Subcutaneous adipose tissue (tissue), 4 donors: ENCODE data around the gene MARCO. TPM values are rescaled to one million over a fixed set of nuclear protein-coding genes. Genes with fewer than 3 reads are reported as not detected.

Experiments used
- CTCF ChIP-seq: fragments of 450-650 bp; IDR thresholded peaks from one replicate; pipeline ENCODE4 v1.5.1; 2016; ENCODE audit warnings: low read depth, mild to moderate bottlenecking, control low read depth, antibody characterized with exemption, moderate library complexity
- total RNA-seq, 4 donors: library from RNA; depleted of rRNA; stranded (reverse); fragments of >200 nt; gene quantifications; one replicate each; pipeline ENCODE4 v1.1.0, GENCODE V29; 2016

MARCO gene
- total RNA-seq, 4 donors from 2014 or later = 19.6 to 84.8 (median 22.7) TPM

- TF ChIP-seq CTCF = no peak
These were observed 64.4 kb downstream of the MARCO start for GRCh38 chr2:119006441-119006840.

- no peak for TF ChIP-seq CTCF
These were observed 66.1 kb downstream of the MARCO start for GRCh38 chr2:119008108-119008507.

- no peak for TF ChIP-seq CTCF
These were observed 67.1 kb downstream of the MARCO start for GRCh38 chr2:119009110-119009509.

- no peak for TF ChIP-seq CTCF
These were observed 68.3 kb downstream of the MARCO start for GRCh38 chr2:119010336-119010735.

GRCh38 chr2:119011162-119011909 lies 69.3 kb downstream of the MARCO start:
- no peak for TF ChIP-seq CTCF

- no peak for TF ChIP-seq CTCF
These were observed 69.9 kb downstream of the MARCO start for GRCh38 chr2:119011910-119012209.

GRCh38 chr2:119012345-119013301 lies 70.6 kb downstream of the MARCO start:
- TF ChIP-seq CTCF = no peak
